Measurements from ENCODE around the gene OSBPL10.

The OSBPL10 gene

GRCh38 chr3:31890007-31890406 lies 91.1 kb downstream of the OSBPL10 start:
- no peak overlapping the region for H3K4me3 ChIP-seq (ENCODE audit: low read depth, low read length)
- no peak for TF ChIP-seq CTCF (IDR thresholded peaks at IDR 0.05; ENCODE audit: control insufficient read depth, extremely low read depth, insufficient read depth)
- no peak for DNase-seq (ENCODE audit: low read depth)

GRCh38 chr3:31885235-31885634 lies 95.8 kb downstream of the OSBPL10 start:
- TF ChIP-seq CTCF (IDR thresholded peaks at IDR 0.05; ENCODE audit: control insufficient read depth, extremely low read depth, insufficient read depth) = no peak
- H3K4me3 ChIP-seq (ENCODE audit: low read depth, low read length) = no peak overlapping the region
- DNase-seq (ENCODE audit: low read depth) = no peak

- TF ChIP-seq CTCF (IDR thresholded peaks at IDR 0.05; ENCODE audit: control insufficient read depth, extremely low read depth, insufficient read depth) = no peak
- DNase-seq (ENCODE audit: low read depth) = no peak
- H3K4me3 ChIP-seq (ENCODE audit: low read depth, low read length) = no peak overlapping the region
These were observed 96.8 kb downstream of the OSBPL10 start for GRCh38 chr3:31884251-31884650.

- TF ChIP-seq CTCF (IDR thresholded peaks at IDR 0.05; ENCODE audit: control insufficient read depth, extremely low read depth, insufficient read depth) = no peak
- no peak for DNase-seq (ENCODE audit: low read depth)
- no peak overlapping the region for H3K4me3 ChIP-seq (ENCODE audit: low read depth, low read length)
These were observed 98.2 kb downstream of the OSBPL10 start for GRCh38 chr3:31882895-31883294.

GRCh38 chr3:31882431-31882830 lies 98.6 kb downstream of the OSBPL10 start:
- no peak for DNase-seq (ENCODE audit: low read depth)
- no peak for TF ChIP-seq CTCF (IDR thresholded peaks at IDR 0.05; ENCODE audit: control insufficient read depth, extremely low read depth, insufficient read depth)
- H3K4me3 ChIP-seq (ENCODE audit: low read depth, low read length) = no peak overlapping the region

GRCh38 chr3:31880482-31881078 lies 100.5 kb downstream of the OSBPL10 start:
- no peak for DNase-seq (ENCODE audit: low read depth)
- no peak for TF ChIP-seq CTCF (IDR thresholded peaks at IDR 0.05; ENCODE audit: control insufficient read depth, extremely low read depth, insufficient read depth)
- H3K4me3 ChIP-seq (ENCODE audit: low read depth, low read length) = no peak overlapping the region

GRCh38 chr3:31880020-31880419 lies 101.0 kb downstream of the OSBPL10 start:
- H3K4me3 ChIP-seq (ENCODE audit: low read depth, low read length) = no peak overlapping the region
- no peak for DNase-seq (ENCODE audit: low read depth)
- no peak for TF ChIP-seq CTCF (IDR thresholded peaks at IDR 0.05; ENCODE audit: control insufficient read depth, extremely low read depth, insufficient read depth)
